Parathyroid adenoma (tissue), 2 donors: ENCODE data around the gene FHIP1A.
"Not testable (repeated sequence)": the region's sequence is repeated elsewhere in the genome, so short reads cannot be mapped to it uniquely, and the experiment has no call there.

Experiments used
- H2AFZ ChIP-seq: fragments of 300-600 bp; sonication (generic); one replicate; pipeline ENCODE4 v1.7.0; 2017; ENCODE audit warnings: antibody characterized with exemption, mild to moderate bottlenecking
- H3K27ac ChIP-seq: fragments of 300-600 bp; sonication (generic); one replicate; pipeline ENCODE4 v1.7.0; 2017
- H3K27me3 ChIP-seq: fragments of 300-600 bp; sonication (generic); one replicate; pipeline ENCODE4 v1.7.0; 2017; ENCODE audit warnings: low read length; ENCODE audit not compliant: control insufficient read depth, insufficient read depth
- H3K36me3 ChIP-seq: fragments of 300-600 bp; sonication (generic); one replicate; pipeline ENCODE4 v1.7.0; 2017; ENCODE audit warnings: low read length; ENCODE audit not compliant: control insufficient read depth, insufficient read depth
- H3K4me1 ChIP-seq: fragments of 300-600 bp; sonication (generic); one replicate; pipeline ENCODE4 v1.7.0; 2017; ENCODE audit warnings: control low read depth
- H3K4me2 ChIP-seq: fragments of 300-600 bp; sonication (generic); one replicate; pipeline ENCODE4 v1.7.0; 2017; ENCODE audit warnings: low read length
- H3K4me3 ChIP-seq: fragments of 300-600 bp; sonication (generic); one replicate; pipeline ENCODE4 v1.7.0; 2017; ENCODE audit warnings: low read depth, low read length
- H3K79me2 ChIP-seq: fragments of 300-600 bp; sonication (generic); one replicate; pipeline ENCODE4 v1.7.0; 2017; ENCODE audit warnings: control low read depth
- H3K9ac ChIP-seq: fragments of 300-600 bp; sonication (generic); one replicate; pipeline ENCODE4 v1.7.0; 2017; ENCODE audit warnings: mild to moderate bottlenecking
- H3K9me3 ChIP-seq: fragments of 300-600 bp; sonication (generic); one replicate; pipeline ENCODE4 v1.7.0; 2017; ENCODE audit warnings: low read length; ENCODE audit not compliant: control insufficient read depth
- CTCF ChIP-seq: fragments of 300-600 bp; sonication (generic); IDR thresholded peaks from one replicate; pipeline ENCODE4 v1.7.0; 2017; ENCODE audit warnings: antibody characterized with exemption, mild to moderate bottlenecking
- donor health status: primary hyperparathyroidism.

Gene FHIP1A

GRCh38 chr4:151400343-151400742 lies 8.6 kb upstream of the FHIP1A start:
- H3K4me3 ChIP-seq: no peak overlapping the region
- H3K4me2 ChIP-seq: no peak overlapping the region
- no peaks in the 10 kb centered on the region for H3K79me2 ChIP-seq
- no peaks in the 10 kb centered on the region for H3K27me3 ChIP-seq
- no peak overlapping the region for H3K27ac ChIP-seq
- no peak overlapping the region for H3K9ac ChIP-seq
- no peak for TF ChIP-seq CTCF
- no peaks in the 10 kb centered on the region for H3K4me1 ChIP-seq
- no peaks in the 10 kb centered on the region for H3K9me3 ChIP-seq
- H2AFZ ChIP-seq: no peak overlapping the region
- H3K36me3 ChIP-seq: no peaks in the 10 kb centered on the region

GRCh38 chr4:151401739-151402138 lies 7.2 kb upstream of the FHIP1A start:
- no peak overlapping the region for H3K27ac ChIP-seq
- H3K9ac ChIP-seq: no peak overlapping the region
- no peak overlapping the region for H3K4me2 ChIP-seq
- H3K27me3 ChIP-seq: no peaks in the 10 kb centered on the region
- H3K4me3 ChIP-seq: no peak overlapping the region
- TF ChIP-seq CTCF: no peak
- no peaks in the 10 kb centered on the region for H3K79me2 ChIP-seq
- H2AFZ ChIP-seq: no peak overlapping the region
- H3K9me3 ChIP-seq: no peaks in the 10 kb centered on the region
- H3K36me3 ChIP-seq: no peaks in the 10 kb centered on the region
- no peaks in the 10 kb centered on the region for H3K4me1 ChIP-seq

- Histone ChIP-seq H3K9me3 (no peaks in the 10 kb centered on the region), H3K4me1 (no peaks in the 10 kb centered on the region), H2AFZ (no peak overlapping the region), H3K79me2 (no peaks in the 10 kb centered on the region), H3K4me3 (no peak overlapping the region), H3K9ac (no peak overlapping the region), H3K27me3 (no peaks in the 10 kb centered on the region), H3K36me3 (no peaks in the 10 kb centered on the region), H3K4me2 (no peak overlapping the region), H3K27ac (no peak overlapping the region)
- no peak for TF ChIP-seq CTCF
Measured at GRCh38 chr4:151402145-151402865, 6.7 kb upstream of the FHIP1A start.

- Histone ChIP-seq H3K4me1 (no peaks in the 10 kb centered on the region), H3K36me3 (no peaks in the 10 kb centered on the region), H3K4me2 (no peak overlapping the region), H3K9me3 (no peaks in the 10 kb centered on the region), H3K27me3 (no peaks in the 10 kb centered on the region), H3K79me2 (no peaks in the 10 kb centered on the region), H3K27ac (no peak overlapping the region), H3K9ac (no peak overlapping the region), H2AFZ (no peak overlapping the region), H3K4me3 (no peak overlapping the region)
- TF ChIP-seq CTCF: no peak
Measured at GRCh38 chr4:151403656-151404055, 5.3 kb upstream of the FHIP1A start.

GRCh38 chr4:151404802-151405201 lies 4.2 kb upstream of the FHIP1A start:
- not testable (repeated sequence) for H3K27me3 ChIP-seq, H3K4me1 ChIP-seq, H3K36me3 ChIP-seq, H3K4me2 ChIP-seq, H3K9me3 ChIP-seq, H3K27ac ChIP-seq, H3K79me2 ChIP-seq, H2AFZ ChIP-seq, H3K4me3 ChIP-seq, H3K9ac ChIP-seq
